ENCODE data around the gene CX3CL1. TPM values are rescaled to one million over a fixed set of nuclear protein-coding genes. Genes with fewer than 3 reads are reported as not detected.

The CX3CL1 gene
- total RNA-seq, 2 experiments from 2014 or later = not detected

- H3K9me3 Mint-ChIP-seq = no peaks in the 10 kb centered on the region
- no peaks in the 10 kb centered on the region for H3K27me3 Mint-ChIP-seq (ENCODE audit: low read depth)
- DNase-seq = peak; percentile 40
- peaks cover 10% of the 10 kb centered on the region for H3K4me1 Mint-ChIP-seq (ENCODE audit: low read depth)
- CTCF ChIA-PET = interaction anchor here (1.3 to 1.6 kb wide), 2 partner anchors 42 to 76 kb away, joined by 3 to 6 read pairs; no protein-coding TSS in a partner anchor
- H3K36me3 Mint-ChIP-seq (ENCODE audit: low read depth) = no peaks in the 10 kb centered on the region
- no peak overlapping the region for H3K4me3 Mint-ChIP-seq
- intact Hi-C loops (cut with micrococcal nuclease) = loop anchor here (2.0 kb wide), 1 partner anchor 76 kb away; no protein-coding TSS in a partner anchor
- no peak overlapping the region for H3K27ac Mint-ChIP-seq
Observed at GRCh38 chr16:57377080-57377841, 5.0 kb downstream of the CX3CL1 start.

GRCh38 chr16:57379579-57379978 lies 7.3 kb downstream of the CX3CL1 start:
- no peak for DNase-seq
- H3K27ac Mint-ChIP-seq = peak overlapping the region; percentile 33
- H3K27me3 Mint-ChIP-seq (ENCODE audit: low read depth) = no peaks in the 10 kb centered on the region
- H3K9me3 Mint-ChIP-seq = no peaks in the 10 kb centered on the region
- intact Hi-C loops (cut with micrococcal nuclease) = no loop called here
- peaks cover 10% of the 10 kb centered on the region for H3K4me1 Mint-ChIP-seq (ENCODE audit: low read depth)
- no peak overlapping the region for H3K4me3 Mint-ChIP-seq
- H3K36me3 Mint-ChIP-seq (ENCODE audit: low read depth) = no peaks in the 10 kb centered on the region
- CTCF ChIA-PET = no interaction called here

DNA sequence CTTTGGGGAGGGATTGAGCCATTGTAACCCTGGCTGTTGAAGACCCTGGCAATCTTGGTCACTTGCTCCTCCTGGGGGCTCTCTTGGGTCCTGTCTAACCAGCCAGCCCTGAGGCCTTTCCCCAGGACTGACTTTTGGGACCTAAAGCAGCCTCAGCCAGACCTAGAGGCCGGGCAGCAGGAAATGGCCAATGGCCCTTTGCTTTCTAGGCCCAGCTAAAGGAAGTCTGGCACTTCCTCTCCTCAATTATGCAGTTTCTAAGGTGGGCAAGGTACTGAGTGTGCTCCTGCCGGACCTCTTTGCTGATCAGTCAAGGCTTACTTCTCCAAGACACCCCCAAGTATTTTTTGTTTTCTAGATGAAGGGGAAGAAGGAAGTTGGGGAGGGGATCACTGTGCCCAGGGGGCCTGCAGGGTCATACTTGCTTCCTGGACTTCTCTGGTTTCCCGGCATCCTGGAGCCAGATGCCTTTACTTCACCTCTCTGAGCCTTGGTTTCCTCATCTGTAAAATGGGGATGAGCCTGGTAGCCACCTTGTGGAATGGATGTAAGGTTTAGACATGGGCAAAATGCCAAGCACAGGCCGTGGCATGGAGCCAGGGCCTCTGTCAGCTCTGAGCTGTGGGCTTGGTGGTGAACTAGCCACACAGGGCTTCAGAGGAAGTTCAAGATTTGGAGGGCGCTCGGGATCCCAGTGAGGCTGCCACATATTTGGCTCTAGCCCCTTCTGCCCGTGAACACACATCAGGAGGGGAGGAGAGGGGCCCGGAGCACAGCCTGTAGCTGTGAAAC lies 8.6 kb downstream of the CX3CL1 start:
- no peaks in the 10 kb centered on the region for H3K27me3 Mint-ChIP-seq (ENCODE audit: low read depth)
- H3K4me1 Mint-ChIP-seq (ENCODE audit: low read depth) = peaks cover 10% of the 10 kb centered on the region
- H3K9me3 Mint-ChIP-seq = no peaks in the 10 kb centered on the region
- CTCF ChIA-PET = interaction anchor here (2.0 kb wide), 1 partner anchor 35 kb away, joined by 13 read pairs; no protein-coding TSS in a partner anchor
- H3K4me3 Mint-ChIP-seq = no peak overlapping the region
- no peaks in the 10 kb centered on the region for H3K36me3 Mint-ChIP-seq (ENCODE audit: low read depth)
- DNase-seq = no peak
- intact Hi-C loops (cut with micrococcal nuclease) = no loop called here
- no peak overlapping the region for H3K27ac Mint-ChIP-seq

DNA sequence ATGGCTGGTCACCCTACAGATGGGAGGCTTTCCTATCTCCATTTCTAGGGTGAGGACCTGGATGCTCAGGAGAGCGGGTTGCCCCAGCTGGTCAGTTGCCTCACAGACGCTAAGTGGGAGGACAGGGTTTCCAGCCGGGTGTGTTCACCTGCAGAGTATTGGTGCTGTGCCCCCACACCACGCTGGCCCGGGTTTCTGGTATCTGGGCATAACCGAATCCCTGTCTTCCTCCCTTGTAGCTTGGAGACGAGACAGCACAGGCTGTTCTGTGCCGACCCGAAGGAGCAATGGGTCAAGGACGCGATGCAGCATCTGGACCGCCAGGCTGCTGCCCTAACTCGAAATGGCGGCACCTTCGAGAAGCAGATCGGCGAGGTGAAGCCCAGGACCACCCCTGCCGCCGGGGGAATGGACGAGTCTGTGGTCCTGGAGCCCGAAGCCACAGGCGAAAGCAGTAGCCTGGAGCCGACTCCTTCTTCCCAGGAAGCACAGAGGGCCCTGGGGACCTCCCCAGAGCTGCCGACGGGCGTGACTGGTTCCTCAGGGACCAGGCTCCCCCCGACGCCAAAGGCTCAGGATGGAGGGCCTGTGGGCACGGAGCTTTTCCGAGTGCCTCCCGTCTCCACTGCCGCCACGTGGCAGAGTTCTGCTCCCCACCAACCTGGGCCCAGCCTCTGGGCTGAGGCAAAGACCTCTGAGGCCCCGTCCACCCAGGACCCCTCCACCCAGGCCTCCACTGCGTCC lies 9.7 kb downstream of the CX3CL1 start:
- Mint-ChIP-seq H3K27ac (no peak overlapping the region), H3K4me3 (no peak overlapping the region), H3K4me1 (ENCODE audit: low read depth) (peaks cover 10% of the 10 kb centered on the region), H3K36me3 (ENCODE audit: low read depth) (no peaks in the 10 kb centered on the region), H3K27me3 (ENCODE audit: low read depth) (no peaks in the 10 kb centered on the region), H3K9me3 (no peaks in the 10 kb centered on the region)
- intact Hi-C loops (cut with micrococcal nuclease) = no loop called here
- no peak for DNase-seq
- CTCF ChIA-PET = interaction anchor here (0.6 to 2.0 kb wide), 2 partner anchors 34 to 142 kb away, joined by 4 to 13 read pairs; no protein-coding TSS in a partner anchor

DNA sequence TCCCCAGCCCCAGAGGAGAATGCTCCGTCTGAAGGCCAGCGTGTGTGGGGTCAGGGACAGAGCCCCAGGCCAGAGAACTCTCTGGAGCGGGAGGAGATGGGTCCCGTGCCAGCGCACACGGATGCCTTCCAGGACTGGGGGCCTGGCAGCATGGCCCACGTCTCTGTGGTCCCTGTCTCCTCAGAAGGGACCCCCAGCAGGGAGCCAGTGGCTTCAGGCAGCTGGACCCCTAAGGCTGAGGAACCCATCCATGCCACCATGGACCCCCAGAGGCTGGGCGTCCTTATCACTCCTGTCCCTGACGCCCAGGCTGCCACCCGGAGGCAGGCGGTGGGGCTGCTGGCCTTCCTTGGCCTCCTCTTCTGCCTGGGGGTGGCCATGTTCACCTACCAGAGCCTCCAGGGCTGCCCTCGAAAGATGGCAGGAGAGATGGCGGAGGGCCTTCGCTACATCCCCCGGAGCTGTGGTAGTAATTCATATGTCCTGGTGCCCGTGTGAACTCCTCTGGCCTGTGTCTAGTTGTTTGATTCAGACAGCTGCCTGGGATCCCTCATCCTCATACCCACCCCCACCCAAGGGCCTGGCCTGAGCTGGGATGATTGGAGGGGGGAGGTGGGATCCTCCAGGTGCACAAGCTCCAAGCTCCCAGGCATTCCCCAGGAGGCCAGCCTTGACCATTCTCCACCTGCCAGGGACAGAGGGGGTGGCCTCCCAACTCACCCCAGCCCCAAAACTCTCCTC lies 10.4 kb downstream of the CX3CL1 start:
- Mint-ChIP-seq H3K27ac (no peak overlapping the region), H3K27me3 (ENCODE audit: low read depth) (no peaks in the 10 kb centered on the region), H3K4me3 (no peak overlapping the region), H3K4me1 (ENCODE audit: low read depth) (peaks cover 3% of the 10 kb centered on the region), H3K36me3 (ENCODE audit: low read depth) (no peaks in the 10 kb centered on the region), H3K9me3 (no peaks in the 10 kb centered on the region)
- CTCF ChIA-PET = no interaction called here
- intact Hi-C loops (cut with micrococcal nuclease) = no loop called here
- no peak for DNase-seq

- intact Hi-C loops (cut with micrococcal nuclease) = no loop called here
- Mint-ChIP-seq H3K36me3 (ENCODE audit: low read depth) (no peaks in the 10 kb centered on the region), H3K9me3 (no peaks in the 10 kb centered on the region), H3K27me3 (ENCODE audit: low read depth) (no peaks in the 10 kb centered on the region), H3K27ac (no peak overlapping the region), H3K4me1 (ENCODE audit: low read depth) (peaks cover 5% of the 10 kb centered on the region), H3K4me3 (no peak overlapping the region)
- CTCF ChIA-PET = no interaction called here
- DNase-seq = no peak
Observed at GRCh38 chr16:57383276-57384247, 11.3 kb downstream of the CX3CL1 start.

- CTCF ChIA-PET = no interaction called here
- DNase-seq = no peak
- Mint-ChIP-seq H3K27me3 (ENCODE audit: low read depth) (no peaks in the 10 kb centered on the region), H3K4me3 (no peak overlapping the region), H3K9me3 (no peaks in the 10 kb centered on the region), H3K27ac (no peak overlapping the region), H3K36me3 (ENCODE audit: low read depth) (no peaks in the 10 kb centered on the region), H3K4me1 (ENCODE audit: low read depth) (peaks cover 6% of the 10 kb centered on the region)
- intact Hi-C loops (cut with micrococcal nuclease) = no loop called here
Observed at GRCh38 chr16:57384248-57385070, 12.2 kb downstream of the CX3CL1 start.

- Mint-ChIP-seq H3K27ac (no peak overlapping the region), H3K36me3 (ENCODE audit: low read depth) (no peaks in the 10 kb centered on the region), H3K9me3 (no peaks in the 10 kb centered on the region), H3K4me3 (no peak overlapping the region), H3K27me3 (ENCODE audit: low read depth) (no peaks in the 10 kb centered on the region), H3K4me1 (ENCODE audit: low read depth) (peaks cover 6% of the 10 kb centered on the region)
- CTCF ChIA-PET = interaction anchor here (1.7 kb wide), 1 partner anchor 13 kb away, joined by 3 read pairs; no protein-coding TSS in a partner anchor
- intact Hi-C loops (cut with micrococcal nuclease) = no loop called here
- no peak for DNase-seq
Observed at GRCh38 chr16:57385083-57385482, 12.8 kb downstream of the CX3CL1 start.

- Mint-ChIP-seq H3K4me3 (no peak overlapping the region), H3K27ac (no peak overlapping the region), H3K4me1 (ENCODE audit: low read depth) (peaks cover 6% of the 10 kb centered on the region), H3K27me3 (ENCODE audit: low read depth) (no peaks in the 10 kb centered on the region), H3K9me3 (no peaks in the 10 kb centered on the region), H3K36me3 (ENCODE audit: low read depth) (no peaks in the 10 kb centered on the region)
- DNase-seq = no peak
- intact Hi-C loops (cut with micrococcal nuclease) = no loop called here
- CTCF ChIA-PET = interaction anchor here (0.5 to 1.7 kb wide), 2 partner anchors 15 to 110 kb away, joined by 3 read pairs; no protein-coding TSS in a partner anchor
Observed at GRCh38 chr16:57386381-57386951, 14.2 kb downstream of the CX3CL1 start.

DNA sequence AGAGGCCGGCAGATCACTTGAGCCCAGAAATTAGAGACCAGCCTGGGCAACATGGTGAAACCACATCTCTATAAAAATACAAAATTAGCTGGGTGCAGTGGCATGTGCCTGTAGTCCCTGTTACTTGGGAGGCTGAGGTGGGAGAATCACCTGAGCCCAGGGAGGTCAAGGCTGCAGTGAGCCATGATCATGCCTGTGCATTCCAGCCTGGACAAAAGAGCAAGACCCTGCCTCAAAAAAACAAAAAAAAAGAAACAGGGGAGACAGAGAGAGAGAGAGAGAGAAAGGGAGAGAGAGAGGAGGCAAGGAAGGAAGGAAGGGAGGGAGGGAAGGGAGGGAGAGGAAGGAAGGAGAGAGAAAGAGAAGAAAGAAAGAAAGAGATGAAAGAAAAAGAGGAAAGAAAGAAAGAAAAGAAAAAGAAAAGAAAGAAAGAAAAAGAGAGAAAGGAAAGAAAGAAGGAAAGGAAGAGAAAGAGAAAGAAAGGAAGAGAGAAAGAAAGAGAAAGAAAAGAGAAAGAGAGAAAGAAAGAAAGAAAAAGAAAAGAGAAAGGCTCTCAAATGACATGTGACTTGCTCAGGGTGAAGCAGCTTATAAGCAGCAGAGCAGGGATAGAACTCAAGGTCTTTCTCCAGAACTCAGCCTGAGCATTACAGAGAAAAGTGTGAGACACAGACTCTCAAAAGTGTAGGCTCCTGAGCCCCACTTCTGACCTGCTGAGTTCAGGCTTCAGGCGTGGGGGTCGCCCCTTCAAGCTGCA lies 15.5 kb downstream of the CX3CL1 start:
- Mint-ChIP-seq H3K4me1 (ENCODE audit: low read depth) (peaks cover 6% of the 10 kb centered on the region), H3K27ac (no peak overlapping the region), H3K27me3 (ENCODE audit: low read depth) (no peaks in the 10 kb centered on the region), H3K4me3 (no peak overlapping the region), H3K36me3 (ENCODE audit: low read depth) (no peaks in the 10 kb centered on the region), H3K9me3 (no peaks in the 10 kb centered on the region)
- CTCF ChIA-PET = no interaction called here
- intact Hi-C loops (cut with micrococcal nuclease) = no loop called here
- no peak for DNase-seq
